HepG2 (cell line): Measurements from ENCODE around the gene ATR. TPM values are rescaled to one million over a fixed set of nuclear protein-coding genes. Genes with fewer than 3 reads are reported as not detected.

Experiments used
- ATAC-seq: fragments of 200-7000 bp; cut with Tn5 transposase; 3 replicates; pipeline ENCODE4 v1.9.1; 2020; ENCODE audit warnings: mild to moderate bottlenecking, moderate library complexity
- BruUV-seq: library from RNA; stranded (reverse); fragments of 400-500 nt; replicated peaks from 2 replicates; lab custom pipeline; 2021; lab: Mats Ljungman, UMichigan
- CTCF ChIA-PET: fragments of 300-600 bp; formaldehyde crosslinking; extraction: SDS; loops from one replicate; lab custom pipeline; 2021; ENCODE audit warnings: low total read pairs, inconsistent platforms, low intra/inter-chr PET ratio; lab: Yijun Ruan, JAX
- POLR2A ChIA-PET: fragments of 350-600 bp; sonication (Branson Sonifier 250); formaldehyde crosslinking; loops from one replicate; lab custom pipeline; 2020; ENCODE audit warnings: antibody characterized with exemption, inconsistent platforms; lab: Yijun Ruan, JAX
- DNase-seq: peaks from one replicate; pipeline ENCODE4 v3.0.0-alpha.2; 2015; ENCODE audit warnings: low spot score
- FAIRE-seq: peaks from 3 replicates; lab custom pipeline; 2011; peaks lifted over from hg19 to GRCh38; lab: Jason Lieb, UNC
- H2AFZ ChIP-seq: one replicate; pipeline ENCODE4 v1.6.1; 2011; ENCODE audit warnings: low read length, inconsistent platforms
- H3K27ac ChIP-seq: fragments of 300-600 bp; 3 replicates; pipeline ENCODE4 v1.8.0; 2011; ENCODE audit warnings: mixed run types, mild to moderate bottlenecking, mixed read lengths, low read length, inconsistent platforms; ENCODE audit not compliant: insufficient read depth; ENCODE audit errors: extremely low read length
- H3K27me3 ChIP-seq, 2 experiments: fragments of 200-600 bp in 1 of 2; 2 replicates in 1 of 2; 3 replicates in 1 of 2; pipeline versions ENCODE4 v1.6.0 to v1.8.0; 2011; ENCODE audit warnings: low read length in 2 of 2, mild to moderate bottlenecking in 2 of 2, moderate library complexity in 2 of 2, inconsistent platforms in 1 of 2; ENCODE audit not compliant: insufficient read depth in 2 of 2, control insufficient read depth in 1 of 2
- H3K36me3 ChIP-seq, 2 experiments: fragments of 200-600 bp in 1 of 2; replicated peaks in 1 of 2; 2 replicates in 1 of 2; 3 replicates in 1 of 2; pipeline versions ENCODE4 v1.5.1 to v1.8.0; 2011; ENCODE audit warnings: low read length in 2 of 2, inconsistent platforms in 1 of 2; ENCODE audit not compliant: insufficient read depth in 2 of 2, control insufficient read depth in 1 of 2
- H3K4me1 ChIP-seq: 2 replicates; pipeline ENCODE4 v1.5.1; 2012; ENCODE audit warnings: low read length, inconsistent platforms; ENCODE audit not compliant: insufficient read depth
- H3K4me2 ChIP-seq: 2 replicates; pipeline ENCODE4 v1.6.0; 2011; ENCODE audit warnings: low read depth, low read length, inconsistent platforms
- H3K4me3 ChIP-seq, 3 experiments: fragments of 200-600 bp in 1 of 3; sonication (generic), shearing (Covaris generic) in 1 of 3; replicated peaks in 1 of 3; 2 replicates each; pipeline ENCODE4 v1.5.1; 2011 to 2016; ENCODE audit warnings: low read length in 3 of 3, inconsistent platforms in 2 of 3, low read depth in 2 of 3, mild to moderate bottlenecking in 2 of 3, control low read depth in 1 of 3, mixed read lengths in 1 of 3; ENCODE audit not compliant: insufficient read depth in 1 of 3
- H3K79me2 ChIP-seq: one replicate; pipeline ENCODE4 v1.6.1; 2011; ENCODE audit warnings: low read length, inconsistent platforms; ENCODE audit not compliant: insufficient read depth
- H3K9ac ChIP-seq: 2 replicates; pipeline ENCODE4 v1.6.0; 2011; ENCODE audit warnings: mild to moderate bottlenecking, low read depth, low read length, inconsistent platforms; ENCODE audit not compliant: insufficient read depth
- H3K9me3 ChIP-seq: 2 replicates; pipeline ENCODE4 v1.5.1; 2012; ENCODE audit warnings: mild to moderate bottlenecking, low read length
- H4K20me1 ChIP-seq: 2 replicates; pipeline ENCODE4 v1.6.0; 2011; ENCODE audit warnings: inconsistent platforms, mild to moderate bottlenecking, low read length, moderate library complexity; ENCODE audit not compliant: insufficient read depth
- HDAC6 ChIP-seq: fragments of 200-600 bp; sonication (generic); IDR thresholded peaks from 2 replicates; pipeline ENCODE4 v1.7.0; 2017; ENCODE audit warnings: mild to moderate bottlenecking, antibody characterized with exemption, low read length, low read depth
- POGZ ChIP-seq: sonication (generic); formaldehyde crosslinking; IDR thresholded peaks from 2 replicates; pipeline ENCODE4 v1.4.0; 2020; ENCODE audit warnings: mild to moderate bottlenecking, missing genetic modification reagents
- ZMYM3 ChIP-seq: sonication (generic); formaldehyde crosslinking; IDR thresholded peaks from 2 replicates; pipeline ENCODE4 v1.5.1; 2020; ENCODE audit warnings: mild to moderate bottlenecking, missing genetic modification reagents
- ZNF3 ChIP-seq: IDR thresholded peaks from 2 replicates; pipeline ENCODE4 v1.7.0; 2017; ENCODE audit warnings: inconsistent platforms
- WGBS: methylation state at CpG from one replicate; pipeline ENCODE4 v1.1.6; 2017; ENCODE audit warnings: low lambda C conversion rate; 5-methylcytosine and 5-hydroxymethylcytosine counted together
- in situ Hi-C: cut with HindIII; loops from 2 replicates; pipeline ENCODE4 v1.10.0; 2017; ENCODE audit warnings: low pct_unique_long_range_greater_than_20kb; ENCODE audit not compliant: extremely low pct_ligation_motif_present
- intact Hi-C: fragments of 100-400 bp; cut with micrococcal nuclease; formaldehyde crosslinking; loops from one replicate; pipeline ENCODE4 v1.10.0; 2022; ENCODE audit not compliant: unreplicated experiment
- polyA plus RNA-seq, 8 experiments: library from polyadenylated mRNA; depleted of rRNA in 3 of 8; stranded (reverse) in 7 of 8; unstranded in 1 of 8; fragments of >200 nt; fragmentation: Illumina TruSeq in 4 of 8; extraction: Trizol in 4 of 8; gene quantifications; 2 replicates each; pipeline versions ENCODE4 v1.2.1 to v1.2.3, GENCODE V29; 2011 to 2016; ENCODE audit warnings: low read depth in 4 of 8, missing spikeins in 1 of 8, mixed read lengths in 1 of 8; ENCODE audit not compliant: insufficient read depth in 1 of 8
- total RNA-seq, 5 experiments: library from RNA; depleted of rRNA; stranded (reverse); fragments of >200 nt; fragmentation: Illumina TruSeq; extraction: Trizol; gene quantifications; 2 replicates each; pipeline ENCODE4 v1.2.3, GENCODE V29; 2016; ENCODE audit warnings: low read depth in 1 of 5
- TF ChIP-seq, protein P1 (sequence below): sonication (generic); formaldehyde crosslinking; IDR thresholded peaks from 2 replicates; pipeline ENCODE4 v1.5.0; 2020; ENCODE audit warnings: mild to moderate bottlenecking, missing genetic modification reagents
- TF ChIP-seq, protein P2 (sequence below): sonication (generic); formaldehyde crosslinking; IDR thresholded peaks from 2 replicates; pipeline ENCODE4 v1.8.0; 2022; ENCODE audit warnings: mild to moderate bottlenecking, missing genetic modification reagents; ENCODE audit not compliant: insufficient replicate concordance

ATR gene
- total and polyA plus RNA-seq, 2 of the 13 experiments (the other 11 are each of a cell fraction or from before 2014, with no cell fraction given) = 6.6 to 17.0 TPM

DNA sequence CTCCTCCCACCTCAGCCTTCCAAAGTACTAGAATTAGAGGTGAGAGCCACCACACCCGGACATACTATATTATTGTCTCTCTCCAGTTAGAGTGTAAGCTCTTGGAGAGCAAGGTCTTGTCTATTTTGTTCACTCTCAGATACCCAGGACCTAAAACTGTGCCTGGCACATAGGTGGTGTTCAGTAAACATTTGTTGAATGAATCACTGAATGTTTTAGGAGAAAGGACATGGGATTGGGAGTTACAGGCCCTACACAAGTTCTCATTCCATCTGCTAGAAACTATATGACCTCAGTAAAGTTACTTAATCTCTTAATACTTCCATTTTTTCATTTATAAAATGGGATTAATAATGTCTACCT is 1.5 kb upstream of the ATR start:
- 43% methylated on average over 1 of the region's 1 CpG for WGBS
- no peaks in the 10 kb centered on the region for H3K9me3 ChIP-seq
- no peaks in the 10 kb centered on the region for H3K36me3 ChIP-seq
- intact Hi-C loops = loop anchor here (10.0 kb wide), 1 partner anchor 245 kb away; no protein-coding TSS in a partner anchor
- no peaks in the 10 kb centered on the region for H4K20me1 ChIP-seq
- H2AFZ ChIP-seq = no peak overlapping the region
- ChIA-PET POLR2A (interaction anchor here (0.7 kb wide), 1 partner anchor 137 kb away, joined by 3 read pairs; no protein-coding TSS in a partner anchor), CTCF (no interaction called here)
- BruUV-seq = no TSS peak
- in situ Hi-C loops = loop anchor here (5.0 kb wide), 1 partner anchor 412 kb away; no protein-coding TSS in a partner anchor
- no peak for DNase-seq
- TF ChIP-seq POGZ (CRISPR knock-in tag) (no peak), HDAC6 (no peak), ZMYM3 (CRISPR knock-in tag) (peak; percentile 6; the same call in 1 of the 2 replicates), ZNF3 (CRISPR knock-in tag) (peak; percentile 93)
- TF ChIP-seq, protein P1, sequence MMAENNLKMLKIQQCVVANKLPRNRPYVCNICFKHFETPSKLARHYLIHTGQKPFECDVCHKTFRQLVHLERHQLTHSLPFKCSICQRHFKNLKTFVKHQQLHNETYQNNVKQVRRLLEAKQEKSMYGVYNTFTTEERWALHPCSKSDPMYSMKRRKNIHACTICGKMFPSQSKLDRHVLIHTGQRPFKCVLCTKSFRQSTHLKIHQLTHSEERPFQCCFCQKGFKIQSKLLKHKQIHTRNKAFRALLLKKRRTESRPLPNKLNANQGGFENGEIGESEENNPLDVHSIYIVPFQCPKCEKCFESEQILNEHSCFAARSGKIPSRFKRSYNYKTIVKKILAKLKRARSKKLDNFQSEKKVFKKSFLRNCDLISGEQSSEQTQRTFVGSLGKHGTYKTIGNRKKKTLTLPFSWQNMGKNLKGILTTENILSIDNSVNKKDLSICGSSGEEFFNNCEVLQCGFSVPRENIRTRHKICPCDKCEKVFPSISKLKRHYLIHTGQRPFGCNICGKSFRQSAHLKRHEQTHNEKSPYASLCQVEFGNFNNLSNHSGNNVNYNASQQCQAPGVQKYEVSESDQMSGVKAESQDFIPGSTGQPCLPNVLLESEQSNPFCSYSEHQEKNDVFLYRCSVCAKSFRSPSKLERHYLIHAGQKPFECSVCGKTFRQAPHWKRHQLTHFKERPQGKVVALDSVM (CRISPR knock-in tag) = peak; percentile 21; the same call in 1 of the 2 replicates
- TF ChIP-seq, protein P2, sequence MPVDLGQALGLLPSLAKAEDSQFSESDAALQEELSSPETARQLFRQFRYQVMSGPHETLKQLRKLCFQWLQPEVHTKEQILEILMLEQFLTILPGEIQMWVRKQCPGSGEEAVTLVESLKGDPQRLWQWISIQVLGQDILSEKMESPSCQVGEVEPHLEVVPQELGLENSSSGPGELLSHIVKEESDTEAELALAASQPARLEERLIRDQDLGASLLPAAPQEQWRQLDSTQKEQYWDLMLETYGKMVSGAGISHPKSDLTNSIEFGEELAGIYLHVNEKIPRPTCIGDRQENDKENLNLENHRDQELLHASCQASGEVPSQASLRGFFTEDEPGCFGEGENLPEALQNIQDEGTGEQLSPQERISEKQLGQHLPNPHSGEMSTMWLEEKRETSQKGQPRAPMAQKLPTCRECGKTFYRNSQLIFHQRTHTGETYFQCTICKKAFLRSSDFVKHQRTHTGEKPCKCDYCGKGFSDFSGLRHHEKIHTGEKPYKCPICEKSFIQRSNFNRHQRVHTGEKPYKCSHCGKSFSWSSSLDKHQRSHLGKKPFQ (CRISPR knock-in tag) = peak; percentile 38
- peak overlapping the region in 1 of 3 experiments; percentile 89; a peak in 1 of 6 replicates for H3K4me3 ChIP-seq
- H3K4me2 ChIP-seq = peak overlapping the region; percentile 86
- no peak for FAIRE-seq
- no peak overlapping the region for H3K27ac ChIP-seq
- H3K4me1 ChIP-seq = peaks cover 30% of the 10 kb centered on the region
- H3K9ac ChIP-seq = no peak overlapping the region
- no peaks in the 10 kb centered on the region; a peak in 2 of 5 replicates for H3K27me3 ChIP-seq
- H3K79me2 ChIP-seq = peaks cover 29% of the 10 kb centered on the region
- no peak for ATAC-seq
